Breast epithelium (tissue), 3 donors: ENCODE results near the gene COPG2.

Experiments used
- POLR2A ChIP-seq: fragments of 450-650 bp; IDR thresholded peaks from one replicate; pipeline ENCODE4 v1.6.1; 2016; ENCODE audit warnings: antibody characterized with exemption, mild to moderate bottlenecking, moderate library complexity
- TF ChIP-seq, protein P1 (sequence below), 3 donors: fragments of 450-650 bp; IDR thresholded peaks; one replicate each; pipeline ENCODE4 v1.5.1; 2016 to 2017; ENCODE audit warnings: antibody characterized with exemption in 3 of 3, mild to moderate bottlenecking in 3 of 3, moderate library complexity in 3 of 3

DNA sequence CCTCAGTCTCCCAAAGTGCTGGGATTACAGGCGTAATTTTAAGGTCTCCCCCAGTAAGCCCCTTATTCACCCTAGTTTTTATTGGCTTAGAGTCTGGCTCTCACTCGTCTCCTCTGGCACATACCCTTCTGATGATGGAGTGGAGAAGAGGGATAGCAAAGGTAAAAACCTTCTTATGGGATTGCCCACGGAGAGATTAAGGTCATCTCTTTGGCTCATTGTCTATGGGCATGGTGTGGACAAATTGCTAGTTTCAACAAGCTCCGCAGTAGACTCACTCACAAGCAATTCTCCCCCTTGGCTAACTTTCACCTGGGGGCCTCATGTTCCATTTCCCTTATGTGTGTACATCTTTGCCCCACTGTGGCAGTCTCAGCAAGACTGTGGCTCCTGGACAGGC is 40.2 kb upstream of the COPG2 start:
- no peak for TF ChIP-seq POLR2A
- TF ChIP-seq, protein P1, sequence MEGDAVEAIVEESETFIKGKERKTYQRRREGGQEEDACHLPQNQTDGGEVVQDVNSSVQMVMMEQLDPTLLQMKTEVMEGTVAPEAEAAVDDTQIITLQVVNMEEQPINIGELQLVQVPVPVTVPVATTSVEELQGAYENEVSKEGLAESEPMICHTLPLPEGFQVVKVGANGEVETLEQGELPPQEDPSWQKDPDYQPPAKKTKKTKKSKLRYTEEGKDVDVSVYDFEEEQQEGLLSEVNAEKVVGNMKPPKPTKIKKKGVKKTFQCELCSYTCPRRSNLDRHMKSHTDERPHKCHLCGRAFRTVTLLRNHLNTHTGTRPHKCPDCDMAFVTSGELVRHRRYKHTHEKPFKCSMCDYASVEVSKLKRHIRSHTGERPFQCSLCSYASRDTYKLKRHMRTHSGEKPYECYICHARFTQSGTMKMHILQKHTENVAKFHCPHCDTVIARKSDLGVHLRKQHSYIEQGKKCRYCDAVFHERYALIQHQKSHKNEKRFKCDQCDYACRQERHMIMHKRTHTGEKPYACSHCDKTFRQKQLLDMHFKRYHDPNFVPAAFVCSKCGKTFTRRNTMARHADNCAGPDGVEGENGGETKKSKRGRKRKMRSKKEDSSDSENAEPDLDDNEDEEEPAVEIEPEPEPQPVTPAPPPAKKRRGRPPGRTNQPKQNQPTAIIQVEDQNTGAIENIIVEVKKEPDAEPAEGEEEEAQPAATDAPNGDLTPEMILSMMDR (IDR thresholded peaks at IDR 0.05), result no peak
